Activated CD8-positive, alpha-beta memory T cell treated with anti-CD3 and anti-CD28 coated beads for 24 hours (primary cell): ENCODE measurements around the gene RNLS.
"Not testable (repeated sequence)": the region's sequence is repeated elsewhere in the genome, so short reads cannot be mapped to it uniquely, and the experiment has no call there.

Source experiments
- DNase-seq: peaks from one replicate; pipeline ENCODE4 v3.0.0-alpha.2; 2020

Gene RNLS

GRCh38 chr10:88288320-88289059, 294.6 kb downstream of the RNLS start:
- no peak for DNase-seq

DNA sequence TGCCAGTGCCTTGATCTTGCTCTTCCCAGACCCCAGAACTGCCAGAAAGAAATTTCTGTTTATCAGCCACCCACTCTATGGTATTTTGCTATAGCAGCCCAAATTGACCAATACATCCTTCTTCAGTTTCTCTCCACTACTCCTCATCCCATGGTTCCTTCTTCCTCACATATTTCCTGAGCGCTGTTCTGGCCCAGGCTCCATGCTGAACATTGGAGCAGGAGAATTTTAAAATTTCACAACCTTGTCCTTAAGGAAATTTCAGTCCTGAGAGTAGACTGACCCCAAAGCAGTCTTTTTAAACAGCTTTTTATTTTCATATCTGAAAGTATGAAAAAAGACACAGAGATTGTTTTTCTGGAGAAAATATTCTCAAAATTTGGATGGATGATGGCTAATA, 297.1 kb downstream of the RNLS start:
- DNase-seq = no peak

DNA sequence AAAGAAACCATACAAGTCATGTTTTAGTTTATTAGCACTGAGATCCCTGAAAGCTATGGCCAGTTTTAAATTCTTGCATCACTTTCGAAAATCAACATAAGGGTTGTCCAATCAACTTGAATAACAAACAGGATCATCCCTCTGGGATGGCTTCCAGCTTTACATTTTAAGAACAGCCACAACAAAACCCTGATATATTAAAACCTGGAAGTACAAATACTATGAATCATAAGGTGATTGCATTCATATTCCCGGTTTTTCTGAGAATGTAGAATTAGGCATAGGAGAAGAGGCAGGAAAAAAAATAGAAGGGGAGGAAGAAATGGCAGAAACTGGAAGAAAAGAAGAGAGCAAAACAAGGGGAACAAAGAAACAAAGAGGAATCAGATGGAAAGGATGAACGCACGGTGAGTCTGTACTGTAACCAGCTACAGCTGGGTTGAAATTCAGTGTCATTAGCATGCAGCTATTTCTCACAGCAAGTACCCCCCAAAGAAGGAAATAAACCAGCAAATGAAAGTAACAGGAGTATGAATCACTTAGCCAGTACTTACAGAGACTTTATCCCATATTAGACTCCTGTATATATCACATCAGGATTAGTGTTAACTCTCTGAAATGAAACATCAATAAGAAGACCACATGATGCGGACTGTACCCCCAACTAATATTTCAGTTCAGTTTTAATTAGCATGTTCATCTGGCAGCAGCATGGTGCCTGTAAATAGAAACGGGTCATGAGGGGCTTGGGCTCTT, 301.3 kb downstream of the RNLS start:
- DNase-seq = no peak

GRCh38 chr10:88280518-88280917, 302.6 kb downstream of the RNLS start:
- DNase-seq = no peak

DNA sequence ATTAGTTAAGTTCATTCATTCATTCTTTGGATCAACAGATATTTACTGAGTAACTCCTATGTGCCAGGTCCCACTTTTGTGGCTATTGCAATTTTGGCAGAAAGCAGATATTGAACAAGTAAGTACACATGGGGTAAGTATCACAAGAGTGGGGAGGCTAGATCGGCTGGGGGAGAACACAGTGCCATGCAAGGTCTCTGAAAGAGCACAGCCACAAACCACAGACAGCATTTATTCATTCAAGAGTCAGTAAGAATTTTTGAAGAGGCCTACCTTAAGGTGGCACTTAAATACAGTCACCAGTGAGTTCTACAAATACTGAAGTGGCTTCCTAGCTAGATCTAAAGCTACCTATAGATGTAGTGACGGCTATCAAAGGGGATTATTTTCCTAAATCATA, 304.2 kb downstream of the RNLS start:
- no peak for DNase-seq

DNA sequence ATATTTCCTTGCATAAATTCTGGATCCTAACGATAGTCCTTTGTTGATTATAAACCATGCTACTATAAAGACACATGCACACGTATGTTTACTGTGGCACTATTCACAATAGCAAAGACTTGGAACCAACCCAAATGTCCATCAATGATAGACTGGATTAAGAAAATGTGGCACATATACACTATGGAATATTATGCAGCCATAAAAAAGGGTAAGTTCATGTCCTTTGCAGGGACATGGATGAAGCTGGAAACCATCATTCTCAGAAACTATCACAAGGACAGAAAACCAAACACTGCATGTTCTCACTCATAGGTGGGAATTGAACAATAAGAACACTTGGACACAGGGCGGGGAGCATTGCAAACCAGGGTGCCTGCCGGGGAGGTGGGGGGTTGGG, 306.2 kb downstream of the RNLS start:
- DNase-seq = not testable (repeated sequence)

GRCh38 chr10:88274286-88274685, 308.8 kb downstream of the RNLS start:
- DNase-seq = no peak

DNA sequence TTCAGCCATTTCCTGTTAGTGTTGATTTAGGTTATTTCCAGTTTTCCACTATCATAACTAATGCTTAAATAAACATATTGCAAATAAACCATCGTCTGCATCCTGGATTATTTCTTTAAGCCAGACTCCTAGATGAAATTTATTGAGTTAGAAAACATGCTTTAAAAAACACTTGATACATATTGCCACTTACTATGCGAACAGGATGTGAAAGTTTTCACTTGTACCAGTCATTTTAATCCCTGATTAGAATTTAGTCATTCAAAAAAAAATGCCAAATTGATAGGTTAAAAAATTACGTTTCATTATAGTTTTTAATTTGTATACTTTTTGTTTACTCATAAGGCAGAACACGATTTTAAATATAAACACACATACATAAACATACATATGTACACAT, 309.6 kb downstream of the RNLS start:
- no peak for DNase-seq

DNA sequence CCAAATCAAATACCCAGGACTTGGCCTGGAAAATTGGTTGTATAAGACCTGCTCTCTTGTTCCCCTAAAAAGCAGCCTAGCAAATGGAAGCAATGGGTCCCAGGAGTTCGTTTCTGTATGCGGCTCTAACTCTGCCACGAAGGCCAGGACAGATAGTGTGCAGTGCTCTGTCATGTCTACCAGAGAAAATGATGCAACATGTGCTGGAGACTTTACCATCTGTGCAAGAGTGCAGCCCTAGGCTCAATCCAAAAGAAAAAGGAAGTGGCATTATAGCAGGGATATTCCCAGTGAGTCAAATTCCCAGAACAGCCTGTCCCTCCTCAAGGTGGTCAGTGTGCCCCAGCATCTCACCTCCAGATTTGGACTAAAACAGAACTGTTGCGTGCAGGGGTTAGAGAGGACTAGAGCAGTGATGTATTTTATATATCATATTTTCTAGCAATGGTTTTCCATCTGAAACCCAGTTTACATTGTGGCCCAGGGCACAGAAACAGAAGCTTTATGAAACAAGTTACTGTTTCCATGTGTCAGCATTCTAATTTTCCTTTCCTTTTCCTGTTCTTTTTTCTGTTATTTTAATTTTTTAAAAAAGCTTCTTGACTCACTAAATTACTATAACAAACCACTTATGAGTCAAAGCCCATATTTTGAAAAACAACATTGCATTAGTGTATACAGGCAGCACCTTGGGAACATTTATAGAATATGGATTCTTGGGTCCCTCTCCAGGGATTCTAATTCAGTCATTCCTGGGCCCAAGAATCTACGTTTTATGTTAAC, 311.2 kb downstream of the RNLS start:
- DNase-seq = peak; percentile 64

GRCh38 chr10:88270871-88271713, 312.0 kb downstream of the RNLS start:
- peak; percentile 72 for DNase-seq

DNA sequence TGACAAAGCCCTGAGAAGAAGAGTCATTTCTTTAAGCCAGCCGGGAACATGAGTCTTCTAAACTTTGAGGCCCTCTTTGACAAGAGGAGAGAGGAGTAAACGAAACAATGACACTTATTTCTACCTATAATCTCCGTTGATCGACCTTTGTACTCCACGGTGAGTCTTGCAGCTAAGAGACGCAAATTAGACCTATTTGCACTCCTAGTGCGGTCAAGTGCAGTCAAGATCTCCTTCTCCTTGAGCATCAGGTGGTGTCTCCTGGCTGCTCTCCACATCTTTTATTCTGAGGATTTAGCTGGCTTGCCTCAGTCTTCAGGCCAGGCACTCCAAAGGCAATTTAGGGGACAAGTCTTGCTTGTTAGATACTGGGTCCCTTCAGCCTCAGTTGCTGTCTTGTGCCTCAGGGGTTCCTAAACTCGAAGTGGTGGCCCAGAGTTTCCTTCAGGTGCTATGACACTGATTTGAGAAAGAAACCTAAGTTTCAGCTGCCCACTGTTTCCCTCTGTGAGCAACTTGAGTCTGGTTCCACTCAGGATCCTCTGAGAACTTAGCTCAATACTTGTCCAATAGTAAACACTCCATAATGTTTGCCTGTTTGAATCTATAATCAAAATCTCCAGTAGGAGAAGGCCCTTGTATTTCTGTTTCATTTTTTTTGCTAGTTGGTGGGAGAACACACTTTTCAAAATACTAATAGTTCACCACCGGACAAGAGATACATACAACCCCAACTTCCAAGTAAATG, 312.9 kb downstream of the RNLS start:
- DNase-seq = no peak

GRCh38 chr10:88262591-88263234, 320.4 kb downstream of the RNLS start:
- DNase-seq = no peak

GRCh38 chr10:88261152-88261551, 322.0 kb downstream of the RNLS start:
- DNase-seq = no peak

DNA sequence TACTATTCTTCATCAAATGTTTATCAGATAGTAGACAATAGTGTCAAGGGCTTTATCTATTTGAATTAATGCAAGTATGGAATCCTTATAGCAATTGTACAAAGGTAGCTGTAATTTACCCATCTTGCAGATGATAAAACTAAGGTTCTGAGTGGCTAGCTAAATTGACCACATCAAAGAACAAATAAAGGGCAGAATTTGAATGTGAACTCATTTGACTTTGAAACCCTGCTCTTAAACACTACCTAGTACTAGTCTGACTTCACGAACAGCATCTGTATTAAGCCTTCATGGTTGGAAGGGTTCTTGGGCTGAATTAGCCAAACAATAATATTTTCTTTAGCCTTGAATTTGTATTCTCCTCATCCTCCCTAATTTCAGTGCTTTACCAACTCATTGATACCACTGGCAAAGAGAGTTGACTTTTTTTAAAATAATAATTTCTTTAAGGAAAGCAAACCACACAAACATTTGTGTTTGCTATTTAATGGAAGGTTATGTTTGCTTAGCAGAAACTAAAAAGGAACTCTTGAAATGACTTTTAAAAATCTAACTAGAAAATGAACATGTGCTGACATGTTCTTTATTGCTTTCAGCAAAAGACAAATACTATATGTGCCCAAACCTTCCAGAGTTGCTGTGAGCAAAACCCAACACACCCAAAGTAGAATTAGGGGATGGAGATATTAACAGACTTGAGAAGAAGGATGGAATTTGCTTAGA, 322.6 kb downstream of the RNLS start:
- no peak for DNase-seq

- no peak for DNase-seq
These were observed 323.7 kb downstream of the RNLS start for GRCh38 chr10:88259381-88259780.

DNA sequence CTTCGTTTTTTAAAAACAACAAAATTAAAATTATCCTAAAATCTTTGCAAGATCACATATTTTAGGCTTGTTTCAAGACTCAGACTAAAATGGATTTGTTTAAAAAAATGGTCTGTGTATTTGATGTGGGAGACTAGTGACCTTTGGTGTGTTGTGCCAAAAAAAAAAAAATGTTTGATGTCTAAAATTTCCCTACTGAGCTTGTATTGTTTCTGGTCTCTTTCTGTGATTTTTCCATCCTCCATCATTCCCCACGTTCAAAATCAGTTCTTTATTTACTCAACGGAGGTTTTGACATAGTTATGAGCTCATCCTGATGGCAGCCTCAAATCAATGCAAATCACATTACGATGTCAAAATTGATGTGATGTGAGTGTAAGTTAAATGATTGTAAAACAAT, 326.2 kb downstream of the RNLS start:
- DNase-seq = no peak

- DNase-seq = no peak
These were observed 327.0 kb downstream of the RNLS start for GRCh38 chr10:88256013-88256680.

DNA sequence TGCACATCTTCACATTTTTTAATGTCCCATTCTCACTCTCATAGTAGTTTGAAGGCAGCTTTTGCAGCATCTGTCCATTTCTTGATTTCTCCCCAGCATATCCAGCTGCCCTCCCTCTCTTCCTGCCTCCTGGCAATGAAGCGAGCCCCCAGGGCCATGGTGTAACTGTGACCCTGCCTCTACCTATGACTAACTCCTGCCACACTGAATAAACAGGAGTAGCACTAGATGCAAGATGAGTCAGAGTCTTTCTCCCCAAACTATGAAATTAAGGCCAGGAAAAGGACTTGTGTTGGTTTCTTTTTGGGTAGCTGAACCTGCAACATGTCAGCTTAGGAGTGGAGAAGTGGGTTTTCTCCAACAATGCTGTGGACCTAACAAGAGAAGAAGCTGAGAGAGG, 329.0 kb downstream of the RNLS start:
- no peak for DNase-seq

DNA sequence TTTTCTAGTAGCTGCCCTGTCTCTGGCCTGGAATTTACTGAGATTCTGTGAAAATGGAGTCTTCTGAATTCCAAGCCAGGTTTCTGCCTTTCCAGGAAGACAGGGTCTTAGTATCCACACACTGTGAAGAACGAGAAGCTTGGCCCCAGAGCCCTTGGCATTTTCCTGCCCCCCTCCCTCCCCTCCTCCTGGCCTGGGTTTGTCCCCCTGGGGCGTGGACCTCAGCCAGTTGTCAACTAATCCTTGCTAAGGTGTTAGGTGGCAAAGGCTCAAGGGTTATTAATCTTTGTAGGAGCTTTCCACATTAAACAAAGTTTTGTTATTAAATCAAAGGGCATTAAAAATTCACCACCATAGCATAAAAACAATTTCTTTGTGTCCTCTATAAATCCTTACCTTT, 329.5 kb downstream of the RNLS start:
- DNase-seq = no peak

GRCh38 chr10:88253128-88253527, 330.0 kb downstream of the RNLS start:
- no peak for DNase-seq
